ENCODE data around the gene PPP2R3A. TPM values are rescaled to one million over a fixed set of nuclear protein-coding genes. Genes with fewer than 3 reads are reported as not detected.

Gene PPP2R3A
- total and polyA plus RNA-seq, 2 of the 4 experiments (the other 2 are of a cell fraction) = 11.3 to 37.3 TPM

- no peak for TF ChIP-seq FOS (IDR thresholded peaks at IDR 0.05; ENCODE audit: low read depth, low read length)
These were observed 5.1 kb downstream of the PPP2R3A start (continued) for GRCh38 chr3:135970506-135971116.

GRCh38 chr3:135973841-135974240, 8.3 kb downstream of the PPP2R3A start:
- no peak overlapping the region for H2AK5ac ChIP-seq (ENCODE audit: low read depth, low read length)
- TF ChIP-seq CEBPB (IDR thresholded peaks at IDR 0.05; ENCODE audit: low read depth, low read length) (no peak), MAFK (IDR thresholded peaks at IDR 0.05; ENCODE audit: low read depth, low read length) (no peak), RFX5 (IDR thresholded peaks at IDR 0.05; ENCODE audit: low read depth, low read length) (no peak), MAZ (IDR thresholded peaks at IDR 0.05; ENCODE audit: borderline replicate concordance, low read depth, low read length) (no peak), RAD21 (IDR thresholded peaks at IDR 0.05; ENCODE audit: low read length) (no peak), CTCF (conservative IDR thresholded peaks at IDR 0.05; ENCODE audit: low read depth, low read length) (no peak)
- no peak overlapping the region for H2AK9ac ChIP-seq (replicated peaks; ENCODE audit: low read depth, low read length, poor library complexity)
- H4K20me1 ChIP-seq (ENCODE audit: insufficient read depth, low read length) = peaks cover 5% of the 10 kb centered on the region; the same call in 1 of the 2 replicates
- H3K56ac ChIP-seq (ENCODE audit: extremely low read depth, insufficient read depth, low read length) = no peak overlapping the region
- ChIA-PET CTCF (no interaction called here), POLR2A (ENCODE audit: unreplicated experiment) (no interaction called here)
- peaks cover 13% of the 10 kb centered on the region for H3K9me1 ChIP-seq (ENCODE audit: insufficient read depth, low read length)
- H3K9ac ChIP-seq (ENCODE audit: low read depth, low read length) = no peak overlapping the region
- H3K27me3 ChIP-seq (ENCODE audit: control insufficient read depth, insufficient read depth, low read length) = no peaks in the 10 kb centered on the region
- DNase-seq = no peak
- 71% methylated on average over 1 of the region's 3 CpGs; no CpG with 5 or more reads in 1 of the 2 experiments for WGBS, 2 experiments (ENCODE audit: extremely low coverage in 2 of 2, insufficient read length in 1 of 2)
- peak overlapping the region; percentile 57; the same call in 1 of the 2 replicates for H3K18ac ChIP-seq (ENCODE audit: low read depth, low read length)
- H3K4me3 ChIP-seq (ENCODE audit: insufficient read depth, low read depth, low read length) = no peak overlapping the region
- H3K4me2 ChIP-seq (ENCODE audit: low read depth, low read length) = peak overlapping the region; percentile 4; the same call in 1 of the 2 replicates
- no peak overlapping the region for H3K27ac ChIP-seq (ENCODE audit: insufficient read depth, low read length)
- BruUV-seq (replicated peaks) = no TSS peak
- H3K14ac ChIP-seq (replicated peaks; ENCODE audit: low read depth, low read length) = peak overlapping the region; percentile 34; the same call in 1 of the 2 replicates
- H4K5ac ChIP-seq (ENCODE audit: low read depth, low read length) = peak overlapping the region; percentile 55
- in situ Hi-C loops (cut with MboI; ENCODE audit: low sequenced_read_pairs) (no loop called here), intact Hi-C loops (cut with micrococcal nuclease) (no loop called here), dilution Hi-C loops (cut with HindIII; ENCODE audit: low sequenced_read_pairs, unreplicated experiment) (no loop called here)
- H3K79me1 ChIP-seq (ENCODE audit: low read depth in 1 of 2, low read length in 2 of 2) = peaks cover 29 to 54% of the 10 kb centered on the region in 2 experiments
- H4K91ac ChIP-seq (ENCODE audit: insufficient read depth, low read depth, low read length) = no peak overlapping the region
- no peaks in the 10 kb centered on the region for H3K9me3 ChIP-seq (ENCODE audit: control insufficient read depth, insufficient read depth, low read length)
- no peak overlapping the region for H2BK5ac ChIP-seq (ENCODE audit: low read depth, low read length, poor library complexity, severe bottlenecking)
- ATAC-seq (ENCODE audit: low read depth) = no peak
- H2BK20ac ChIP-seq (ENCODE audit: low read depth, low read length) = no peak overlapping the region
- no peak overlapping the region for H3K23ac ChIP-seq (ENCODE audit: low read depth, low read length)
- no peak overlapping the region for H2AFZ ChIP-seq (replicated peaks; ENCODE audit: low read length, poor library complexity)
- H3K4me1 ChIP-seq (ENCODE audit: control insufficient read depth, insufficient read depth, low read length) = peaks cover 14% of the 10 kb centered on the region
- H3K4ac ChIP-seq (ENCODE audit: low read depth, low read length) = no peak overlapping the region
- H2BK120ac ChIP-seq (ENCODE audit: low read depth, low read length) = no peak overlapping the region
- no peak overlapping the region for H2BK15ac ChIP-seq (ENCODE audit: low read depth, low read length)
- no peaks in the 10 kb centered on the region for H3K36me3 ChIP-seq (ENCODE audit: control insufficient read depth, insufficient read depth, low read length)
- 0 out of 4 replicates have a peak overlapping the region, but pooled peaks of 1 of the 2 experiments have one; percentile 0 for H4K8ac ChIP-seq (ENCODE audit: low read depth in 2 of 2, low read length in 2 of 2)
